ENCODE results near the gene ASPRV1.

DNA sequence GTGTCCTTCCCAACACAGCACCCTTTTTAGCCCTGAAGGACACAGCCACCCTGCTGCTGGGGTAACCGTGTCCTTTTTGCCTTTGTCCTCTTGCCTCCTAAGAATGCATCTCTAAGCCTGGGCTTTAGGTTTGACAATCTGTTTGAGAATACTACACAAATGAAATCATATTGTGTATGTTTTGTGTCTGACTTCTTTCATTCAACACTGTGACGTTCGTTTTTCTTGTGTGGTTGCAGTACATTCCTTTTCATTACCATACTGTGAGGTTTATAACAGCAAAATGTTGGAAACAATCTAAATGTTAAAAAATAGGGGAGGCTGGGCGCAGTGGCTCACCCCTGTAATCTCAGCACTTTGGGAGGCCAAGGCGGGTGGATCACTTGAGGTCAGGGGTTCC is 11.2 kb downstream of the ASPRV1 start:
- TF ChIP-seq EP300 (IDR thresholded peaks at IDR 0.05; ENCODE audit: borderline replicate concordance in 1 of 2, low read depth in 1 of 2, low read length in 1 of 2) (no peak), CHD2 (IDR thresholded peaks at IDR 0.05; ENCODE audit: low read length, partially characterized antibody) (no peak), CTCF (IDR thresholded peaks at IDR 0.05) (no peak), EZH2phosphoT487 (IDR thresholded peaks at IDR 0.05; ENCODE audit: borderline replicate concordance, low read depth) (no peak), GATA2 (CRISPR knock-in tag; IDR thresholded peaks at IDR 0.05) (no peak), SIN3A (IDR thresholded peaks at IDR 0.05; ENCODE audit: borderline replicate concordance, low read depth, low read length) (no peak), RCOR1 (IDR thresholded peaks at IDR 0.05; ENCODE audit: low read length) (no peak)
- TF ChIP-seq, protein P1, sequence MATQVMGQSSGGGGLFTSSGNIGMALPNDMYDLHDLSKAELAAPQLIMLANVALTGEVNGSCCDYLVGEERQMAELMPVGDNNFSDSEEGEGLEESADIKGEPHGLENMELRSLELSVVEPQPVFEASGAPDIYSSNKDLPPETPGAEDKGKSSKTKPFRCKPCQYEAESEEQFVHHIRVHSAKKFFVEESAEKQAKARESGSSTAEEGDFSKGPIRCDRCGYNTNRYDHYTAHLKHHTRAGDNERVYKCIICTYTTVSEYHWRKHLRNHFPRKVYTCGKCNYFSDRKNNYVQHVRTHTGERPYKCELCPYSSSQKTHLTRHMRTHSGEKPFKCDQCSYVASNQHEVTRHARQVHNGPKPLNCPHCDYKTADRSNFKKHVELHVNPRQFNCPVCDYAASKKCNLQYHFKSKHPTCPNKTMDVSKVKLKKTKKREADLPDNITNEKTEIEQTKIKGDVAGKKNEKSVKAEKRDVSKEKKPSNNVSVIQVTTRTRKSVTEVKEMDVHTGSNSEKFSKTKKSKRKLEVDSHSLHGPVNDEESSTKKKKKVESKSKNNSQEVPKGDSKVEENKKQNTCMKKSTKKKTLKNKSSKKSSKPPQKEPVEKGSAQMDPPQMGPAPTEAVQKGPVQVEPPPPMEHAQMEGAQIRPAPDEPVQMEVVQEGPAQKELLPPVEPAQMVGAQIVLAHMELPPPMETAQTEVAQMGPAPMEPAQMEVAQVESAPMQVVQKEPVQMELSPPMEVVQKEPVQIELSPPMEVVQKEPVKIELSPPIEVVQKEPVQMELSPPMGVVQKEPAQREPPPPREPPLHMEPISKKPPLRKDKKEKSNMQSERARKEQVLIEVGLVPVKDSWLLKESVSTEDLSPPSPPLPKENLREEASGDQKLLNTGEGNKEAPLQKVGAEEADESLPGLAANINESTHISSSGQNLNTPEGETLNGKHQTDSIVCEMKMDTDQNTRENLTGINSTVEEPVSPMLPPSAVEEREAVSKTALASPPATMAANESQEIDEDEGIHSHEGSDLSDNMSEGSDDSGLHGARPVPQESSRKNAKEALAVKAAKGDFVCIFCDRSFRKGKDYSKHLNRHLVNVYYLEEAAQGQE (IDR thresholded peaks at IDR 0.05; ENCODE audit: low read depth, low read length) = no peak
- TF ChIP-seq, protein P2, sequence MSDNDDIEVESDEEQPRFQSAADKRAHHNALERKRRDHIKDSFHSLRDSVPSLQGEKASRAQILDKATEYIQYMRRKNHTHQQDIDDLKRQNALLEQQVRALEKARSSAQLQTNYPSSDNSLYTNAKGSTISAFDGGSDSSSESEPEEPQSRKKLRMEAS (IDR thresholded peaks at IDR 0.05; ENCODE audit: low read depth) = no peak
